Activated CD8-positive, alpha-beta memory T cell treated with anti-CD3 and anti-CD28 coated beads, Interleukin-2, amount 10 ng/mL, durations not matched to agents 7 days and 5 days (primary cell): Measurements from ENCODE around the gene SH3PXD2B. TPM values are rescaled to one million over a fixed set of nuclear protein-coding genes. Genes with fewer than 3 reads are reported as not detected.
A peak's percentile ranks its signal among the peaks of the same experiment; 100 is the strongest.

Experiments
- ATAC-seq: fragments of 150-1000 bp; cut with Tn5 transposase; one replicate; pipeline ENCODE4 v1.10.0; 2021; ENCODE audit warnings: moderate library complexity
- CTCF ChIA-PET: fragments of 350-600 bp; sonication (Branson Sonifier 250); formaldehyde crosslinking; loops from one replicate; lab custom pipeline; 2021; ENCODE audit warnings: antibody characterized with exemption; lab: Charles Lee
- DNase-seq: peaks from one replicate; pipeline ENCODE4 v3.0.0-alpha.2; 2020
- H3K27ac Mint-ChIP-seq: one replicate; pipeline ENCODE4 v1.8.0; 2021; ENCODE audit warnings: mild to moderate bottlenecking, mixed read lengths
- H3K27me3 Mint-ChIP-seq: one replicate; pipeline ENCODE4 v1.8.0; 2021; ENCODE audit warnings: mixed read lengths
- H3K36me3 Mint-ChIP-seq: one replicate; pipeline ENCODE4 v1.8.0; 2021; ENCODE audit warnings: mild to moderate bottlenecking, mixed read lengths
- H3K4me1 Mint-ChIP-seq: one replicate; pipeline ENCODE4 v1.8.0; 2021; ENCODE audit warnings: mixed read lengths
- H3K4me3 Mint-ChIP-seq: one replicate; pipeline ENCODE4 v1.8.0; 2021; ENCODE audit warnings: mild to moderate bottlenecking, moderate library complexity, mixed read lengths
- H3K9me3 Mint-ChIP-seq: one replicate; pipeline ENCODE4 v1.8.0; 2022; ENCODE audit warnings: low read depth, mixed read lengths
- total RNA-seq, 2 experiments: library from RNA; stranded (reverse); gene quantifications; one replicate each; pipeline ENCODE4 v1.2.3, GENCODE V29; 2021

Gene SH3PXD2B
- total RNA-seq: under 1 TPM; 0.06 to 0.12 TPM

- DNase-seq (no peak), ATAC-seq (peak; percentile 80)
- CTCF ChIA-PET: no interaction called here
- H3K4me1 Mint-ChIP-seq: peaks cover 5% of the 10 kb centered on the region
- H3K36me3 Mint-ChIP-seq: no peaks in the 10 kb centered on the region
- H3K9me3 Mint-ChIP-seq: no peaks in the 10 kb centered on the region
- no peak within 1 kb of the TSS for H3K27ac Mint-ChIP-seq
- H3K27me3 Mint-ChIP-seq: peaks cover 67% of the 10 kb centered on the region
- peak within 1 kb of the TSS; percentile 64 for H3K4me3 Mint-ChIP-seq
Measured at GRCh38 chr5:172454358-172455086, at the start of gene SH3PXD2B. Gene SH3PXD2B, minus strand, starts transcription at chr5:172454525. Its CDS starts 173 bp downstream, at chr5:172454352.

- Mint-ChIP-seq H3K4me1 (no peaks in the 10 kb centered on the region), H3K27me3 (no peaks in the 10 kb centered on the region), H3K9me3 (no peaks in the 10 kb centered on the region), H3K27ac (no peak overlapping the region), H3K4me3 (no peak overlapping the region), H3K36me3 (no peaks in the 10 kb centered on the region)
- no peak for ATAC-seq
- CTCF ChIA-PET: no interaction called here
- peak; percentile 12 for DNase-seq
Measured at GRCh38 chr5:172502969-172503368, 48.6 kb upstream of the SH3PXD2B start.

- DNase-seq (no peak), ATAC-seq (no peak)
- Mint-ChIP-seq H3K9me3 (no peaks in the 10 kb centered on the region), H3K27me3 (no peaks in the 10 kb centered on the region), H3K4me1 (no peaks in the 10 kb centered on the region), H3K27ac (no peak overlapping the region), H3K4me3 (no peak overlapping the region), H3K36me3 (no peaks in the 10 kb centered on the region)
- CTCF ChIA-PET: no interaction called here
Measured at GRCh38 chr5:172502410-172502809, 48.1 kb upstream of the SH3PXD2B start.

- no peak for ATAC-seq
- CTCF ChIA-PET: no interaction called here
Measured at GRCh38 chr5:172501708-172502320, 47.5 kb upstream of the SH3PXD2B start.

GRCh38 chr5:172499287-172499686, 45.0 kb upstream of the SH3PXD2B start:
- ATAC-seq: no peak
- no peaks in the 10 kb centered on the region for H3K36me3 Mint-ChIP-seq
- CTCF ChIA-PET: no interaction called here
- H3K4me3 Mint-ChIP-seq: no peak overlapping the region
- no peaks in the 10 kb centered on the region for H3K4me1 Mint-ChIP-seq
- DNase-seq: peak; percentile 7
- H3K9me3 Mint-ChIP-seq: no peaks in the 10 kb centered on the region
- H3K27ac Mint-ChIP-seq: no peak overlapping the region
- peaks cover 14% of the 10 kb centered on the region for H3K27me3 Mint-ChIP-seq

More at GRCh38 chr5:172501708-172502320, 47.5 kb upstream of the SH3PXD2B start:
- DNase-seq: peak; percentile 29
- H3K36me3 Mint-ChIP-seq: no peaks in the 10 kb centered on the region
- H3K9me3 Mint-ChIP-seq: no peaks in the 10 kb centered on the region
- H3K4me1 Mint-ChIP-seq: no peaks in the 10 kb centered on the region
- no peaks in the 10 kb centered on the region for H3K27me3 Mint-ChIP-seq
- no peak overlapping the region for H3K4me3 Mint-ChIP-seq
- H3K27ac Mint-ChIP-seq: no peak overlapping the region

- H3K4me1 Mint-ChIP-seq: no peaks in the 10 kb centered on the region
- H3K27ac Mint-ChIP-seq: no peak overlapping the region
- peak; percentile 34 for DNase-seq
- no peak overlapping the region for H3K4me3 Mint-ChIP-seq
- peaks cover 16% of the 10 kb centered on the region for H3K27me3 Mint-ChIP-seq
- H3K9me3 Mint-ChIP-seq: no peaks in the 10 kb centered on the region
- no peak for ATAC-seq
- no peaks in the 10 kb centered on the region for H3K36me3 Mint-ChIP-seq
- CTCF ChIA-PET: no interaction called here
Measured at GRCh38 chr5:172498431-172499129, 44.3 kb upstream of the SH3PXD2B start.

- Mint-ChIP-seq H3K36me3 (no peaks in the 10 kb centered on the region), H3K27me3 (peaks cover 16% of the 10 kb centered on the region), H3K4me1 (no peaks in the 10 kb centered on the region), H3K4me3 (no peak overlapping the region), H3K9me3 (no peaks in the 10 kb centered on the region), H3K27ac (no peak overlapping the region)
- CTCF ChIA-PET: no interaction called here
- ATAC-seq (no peak), DNase-seq (peak; percentile 3)
Measured at GRCh38 chr5:172497591-172498255, 43.4 kb upstream of the SH3PXD2B start.

GRCh38 chr5:172496671-172497371, 42.5 kb upstream of the SH3PXD2B start:
- no peak for ATAC-seq
- peaks cover 16% of the 10 kb centered on the region for H3K27me3 Mint-ChIP-seq
- H3K9me3 Mint-ChIP-seq: no peaks in the 10 kb centered on the region
- peak; percentile 23 for DNase-seq
- H3K36me3 Mint-ChIP-seq: no peaks in the 10 kb centered on the region
- no peak overlapping the region for H3K27ac Mint-ChIP-seq
- CTCF ChIA-PET: no interaction called here
- H3K4me3 Mint-ChIP-seq: no peak overlapping the region
- no peaks in the 10 kb centered on the region for H3K4me1 Mint-ChIP-seq

GRCh38 chr5:172494630-172495505, 40.5 kb upstream of the SH3PXD2B start:
- Mint-ChIP-seq H3K4me1 (no peaks in the 10 kb centered on the region), H3K27ac (no peak overlapping the region), H3K4me3 (no peak overlapping the region), H3K9me3 (no peaks in the 10 kb centered on the region), H3K27me3 (peaks cover 16% of the 10 kb centered on the region), H3K36me3 (no peaks in the 10 kb centered on the region)
- DNase-seq (peak; percentile 21), ATAC-seq (no peak)
- CTCF ChIA-PET: no interaction called here

- no peak for ATAC-seq
- no peaks in the 10 kb centered on the region for H3K9me3 Mint-ChIP-seq
Measured at GRCh38 chr5:172493906-172494305, 39.6 kb upstream of the SH3PXD2B start.

GRCh38 chr5:172493461-172493860, 39.1 kb upstream of the SH3PXD2B start:
- no peaks in the 10 kb centered on the region for H3K36me3 Mint-ChIP-seq
- CTCF ChIA-PET: no interaction called here
- H3K9me3 Mint-ChIP-seq: no peaks in the 10 kb centered on the region
- H3K4me3 Mint-ChIP-seq: no peak overlapping the region
- H3K27ac Mint-ChIP-seq: no peak overlapping the region
- H3K4me1 Mint-ChIP-seq: no peaks in the 10 kb centered on the region
- DNase-seq (no peak), ATAC-seq (no peak)
- peaks cover 16% of the 10 kb centered on the region for H3K27me3 Mint-ChIP-seq

More at GRCh38 chr5:172493906-172494305, 39.6 kb upstream of the SH3PXD2B start:
- Mint-ChIP-seq H3K4me3 (no peak overlapping the region), H3K36me3 (no peaks in the 10 kb centered on the region), H3K27ac (no peak overlapping the region), H3K27me3 (peaks cover 16% of the 10 kb centered on the region), H3K4me1 (no peaks in the 10 kb centered on the region)
- CTCF ChIA-PET: no interaction called here
- peak; percentile 12 for DNase-seq

- H3K4me3 Mint-ChIP-seq: no peak overlapping the region
- ATAC-seq (no peak), DNase-seq (no peak)
- peaks cover 16% of the 10 kb centered on the region for H3K27me3 Mint-ChIP-seq
- no peaks in the 10 kb centered on the region for H3K4me1 Mint-ChIP-seq
- H3K36me3 Mint-ChIP-seq: no peaks in the 10 kb centered on the region
- H3K27ac Mint-ChIP-seq: no peak overlapping the region
- H3K9me3 Mint-ChIP-seq: no peaks in the 10 kb centered on the region
- CTCF ChIA-PET: no interaction called here
Measured at GRCh38 chr5:172493002-172493401, 38.7 kb upstream of the SH3PXD2B start.
